Pancreas (tissue), 10 donors: ENCODE measurements around the gene NUDT16L1. TPM values are rescaled to one million over a fixed set of nuclear protein-coding genes. Genes with fewer than 3 reads are reported as not detected.

Experiments
- ATAC-seq, 4 donors: fragments of 200-7000 bp; cut with Tn5 transposase; one replicate each; pipeline versions ENCODE4 v1.8.0 to v1.9.1; 2020; ENCODE audit warnings: mild to moderate bottlenecking in 4 of 4, moderate library complexity in 4 of 4
- DNase-seq, 6 donors: peaks; one replicate each; pipeline ENCODE4 v3.0.0-alpha.2; 2020
- FAIRE-seq: peaks from 2 replicates; lab custom pipeline; 2012; peaks lifted over from hg19 to GRCh38; lab: Jason Lieb, UNC
- H3K27ac ChIP-seq, 4 donors: fragments of 200-600 bp; sonication (generic); 1 replicate in 3 of 4; 2 replicates in 1 of 4; pipeline versions ENCODE4 v1.5.0 to v1.8.0; 2020
- H3K27me3 ChIP-seq, 4 donors: fragments of 200-600 bp; one replicate each; pipeline ENCODE4 v1.8.0; 2021
- H3K36me3 ChIP-seq, 3 donors: fragments of 200-600 bp; sonication (generic) in 1 of 3; one replicate each; pipeline versions ENCODE4 v1.5.0 to v1.8.0; 2020 to 2021
- H3K4me1 ChIP-seq, 3 donors: fragments of 200-600 bp; one replicate each; pipeline ENCODE4 v1.8.0; 2021
- H3K4me3 ChIP-seq, 4 donors: fragments of 200-600 bp; sonication (generic) in 2 of 4; one replicate each; pipeline versions ENCODE4 v1.5.0 to v1.8.0; 2020 to 2021
- H3K9me3 ChIP-seq, 4 donors: fragments of 200-600 bp; one replicate each; pipeline ENCODE4 v1.8.0; 2021
- WGBS, 2 donors: extraction: QIAGEN DNeasy Blood & Tissue Kit; methylation state at CpG; one replicate each; pipeline ENCODE4 v1.1.7; 2013; 5-methylcytosine and 5-hydroxymethylcytosine counted together
- intact Hi-C, 3 donors: fragments of 100-400 bp; cut with DNase I; formaldehyde crosslinking; loops; one replicate each; pipeline versions ENCODE4 v1.11.1 to v1.14.2; 2022
- polyA plus RNA-seq, 2 donors: library from polyadenylated mRNA; stranded (reverse); fragments of 200-250 nt; gene quantifications; one replicate each; pipeline ENCODE4 v1.2.3, GENCODE V29; 2013
- total RNA-seq, 6 donors: library from RNA; stranded (reverse); fragmentation: NEBNext Ultra II Directional in 4 of 6; extraction: Animal tissue kit (Norgen Biotek cat#: 25700) in 4 of 6; gene quantifications; one replicate each; pipeline versions ENCODE4 v1.2.1 to v1.2.4, GENCODE V29; 2021 to 2023
- TF ChIP-seq, protein P1 (sequence below), 4 donors: fragments of 200-600 bp; sonication (generic) in 3 of 4; IDR thresholded peaks; one replicate each; pipeline versions ENCODE4 v1.5.0 to v1.8.0; 2021; ENCODE audit warnings: antibody characterized with exemption in 4 of 4
- donor health status: healthy with polysubstance abuse.
- donor health status: DM: no; HTN: no; CAD: no; lungs with moderate emphysema.
- donor health status: DM: no; HTN: no; CAD: no.
- donor health status: control.
- donor health status: control.
- donor health status: Bipolar disorder and iron deficiency.
- donor health status: DM: yes; HTN: yes; CAD: no.
- donor health status: DM: no; HTN: no; CAD: no.
- donor health status: DM: no; HTN: no; CAD: no.
- donor health status: DM: yes; HTN: yes; CAD: no.

The NUDT16L1 gene
- 10 to 100 TPM in 5 of 6 donors, 1 to 10 TPM in 1; 7.0 to 16.5 (median 12.8) TPM for total RNA-seq
- polyA plus RNA-seq = 10 to 100 TPM; 17.3 to 32.3 TPM

DNA sequence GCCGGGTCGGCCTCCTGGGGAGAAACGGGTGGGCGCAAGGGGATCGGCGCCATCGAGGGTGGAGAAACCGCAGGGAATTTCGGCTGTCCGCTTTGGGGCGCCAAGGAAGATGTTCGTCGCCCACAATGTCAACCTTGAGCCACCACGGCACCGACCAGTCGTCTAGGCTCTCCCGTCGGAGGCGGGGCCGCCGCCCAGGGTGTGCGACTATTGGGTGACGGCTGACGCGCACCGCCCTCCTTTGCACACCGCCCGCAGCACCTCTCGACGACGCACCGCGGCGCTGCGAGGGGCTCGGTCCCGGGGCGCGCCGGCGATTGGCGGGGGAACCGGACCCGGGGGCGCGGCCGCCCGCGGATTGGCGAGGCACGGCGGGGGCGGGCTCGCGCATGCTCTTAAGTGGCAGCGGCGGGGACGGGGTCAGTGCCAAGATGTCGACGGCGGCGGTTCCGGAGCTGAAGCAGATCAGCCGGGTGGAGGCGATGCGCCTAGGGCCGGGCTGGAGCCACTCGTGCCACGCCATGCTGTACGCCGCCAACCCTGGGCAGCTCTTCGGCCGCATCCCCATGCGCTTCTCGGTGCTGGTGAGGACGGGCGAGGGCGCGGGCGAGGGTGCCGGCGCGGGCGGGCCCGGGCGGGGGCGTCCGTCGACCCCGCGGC, at the start of gene NUDT16L1:
NUDT16L1 (plus strand) TSS at position 267 of the 660 bp plus-strand sequence; CDS start at position 432, 165 bp downstream.
- Histone ChIP-seq H3K4me3 (peak within 1 kb of the TSS; percentile 88 to 99 (median 96)), H3K9me3 (no peaks in the 10 kb centered on the region), H3K27ac (peak within 1 kb of the TSS; percentile 64 to 94 (median 84)), H3K36me3 (peaks cover 0 to 16% (median 0%) of the 10 kb centered on the region in 3 donors), H3K4me1 (peaks cover 0 to 7% (median 0%) of the 10 kb centered on the region in 3 donors), H3K27me3 (no peaks in the 10 kb centered on the region)
- intact Hi-C loops = no loop called here
- FAIRE-seq (no peak), ATAC-seq (peak; percentile 91 to 94 (median 92)), DNase-seq (peak; percentile 95 to 99 (median 97))
- TF ChIP-seq, protein P1, sequence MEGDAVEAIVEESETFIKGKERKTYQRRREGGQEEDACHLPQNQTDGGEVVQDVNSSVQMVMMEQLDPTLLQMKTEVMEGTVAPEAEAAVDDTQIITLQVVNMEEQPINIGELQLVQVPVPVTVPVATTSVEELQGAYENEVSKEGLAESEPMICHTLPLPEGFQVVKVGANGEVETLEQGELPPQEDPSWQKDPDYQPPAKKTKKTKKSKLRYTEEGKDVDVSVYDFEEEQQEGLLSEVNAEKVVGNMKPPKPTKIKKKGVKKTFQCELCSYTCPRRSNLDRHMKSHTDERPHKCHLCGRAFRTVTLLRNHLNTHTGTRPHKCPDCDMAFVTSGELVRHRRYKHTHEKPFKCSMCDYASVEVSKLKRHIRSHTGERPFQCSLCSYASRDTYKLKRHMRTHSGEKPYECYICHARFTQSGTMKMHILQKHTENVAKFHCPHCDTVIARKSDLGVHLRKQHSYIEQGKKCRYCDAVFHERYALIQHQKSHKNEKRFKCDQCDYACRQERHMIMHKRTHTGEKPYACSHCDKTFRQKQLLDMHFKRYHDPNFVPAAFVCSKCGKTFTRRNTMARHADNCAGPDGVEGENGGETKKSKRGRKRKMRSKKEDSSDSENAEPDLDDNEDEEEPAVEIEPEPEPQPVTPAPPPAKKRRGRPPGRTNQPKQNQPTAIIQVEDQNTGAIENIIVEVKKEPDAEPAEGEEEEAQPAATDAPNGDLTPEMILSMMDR (IDR thresholded peaks at IDR 0.05) = no peak
- 0% methylated on average over 60 to 91 of the region's 91 CpGs for WGBS, 2 donors

DNA sequence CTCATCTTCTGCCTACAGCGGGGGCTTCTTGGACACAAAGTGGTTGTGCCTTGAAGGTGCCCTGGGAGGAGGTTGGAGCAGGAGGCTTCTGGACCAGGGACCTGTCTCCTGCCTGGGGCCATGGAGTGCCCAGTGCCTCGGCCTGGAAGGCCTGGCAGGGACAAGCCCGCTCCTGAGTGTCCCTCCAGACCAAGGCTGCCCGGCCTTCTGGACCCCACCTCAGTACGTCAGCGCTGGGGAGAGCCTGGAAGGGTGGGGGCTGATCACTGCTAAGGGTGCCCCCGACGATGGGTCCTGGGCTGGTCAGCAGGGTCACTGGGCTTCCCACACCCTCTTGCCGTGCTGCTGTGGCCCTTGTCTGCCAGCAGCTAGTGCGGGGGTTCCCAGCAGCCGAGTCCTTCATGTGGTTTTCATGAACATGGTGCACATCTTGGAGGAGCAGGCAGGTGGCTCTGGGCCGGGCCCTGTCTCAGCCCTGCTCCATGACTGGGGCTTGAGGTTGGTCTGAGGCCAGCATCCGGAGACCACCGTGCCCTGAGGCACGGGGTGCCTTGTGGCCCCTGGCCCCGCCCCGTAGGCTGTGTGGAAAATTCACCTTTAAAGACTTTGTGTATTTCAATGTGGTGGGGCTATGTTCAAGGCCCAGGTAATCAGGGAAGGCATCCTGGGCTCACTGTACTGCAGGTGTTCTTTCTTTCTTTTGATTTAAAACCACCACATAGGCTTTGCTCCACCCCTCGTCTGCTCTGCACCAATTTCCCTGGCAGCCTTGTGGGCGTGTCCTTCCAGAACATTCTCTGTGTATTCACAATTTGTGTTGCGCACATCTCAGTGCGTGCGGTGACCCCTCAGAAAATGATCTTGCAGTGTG, 46.4 kb upstream of the NUDT16L1 start:
- DNase-seq = no peak
- Histone ChIP-seq H3K4me1 (no peaks in the 10 kb centered on the region), H3K9me3 (no peaks in the 10 kb centered on the region), H3K4me3 (no peak overlapping the region), H3K27ac (no peak overlapping the region), H3K36me3 (peaks cover 0 to 8% (median 0%) of the 10 kb centered on the region in 3 donors), H3K27me3 (no peaks in the 10 kb centered on the region)
- TF ChIP-seq, protein P1 (IDR thresholded peaks at IDR 0.05) = no peak
- intact Hi-C loops = no loop called here
- no peak for ATAC-seq
- 95 to 96% methylated on average over 21 to 22 of the region's 22 CpGs for WGBS, 2 donors
- no peak for FAIRE-seq

DNA sequence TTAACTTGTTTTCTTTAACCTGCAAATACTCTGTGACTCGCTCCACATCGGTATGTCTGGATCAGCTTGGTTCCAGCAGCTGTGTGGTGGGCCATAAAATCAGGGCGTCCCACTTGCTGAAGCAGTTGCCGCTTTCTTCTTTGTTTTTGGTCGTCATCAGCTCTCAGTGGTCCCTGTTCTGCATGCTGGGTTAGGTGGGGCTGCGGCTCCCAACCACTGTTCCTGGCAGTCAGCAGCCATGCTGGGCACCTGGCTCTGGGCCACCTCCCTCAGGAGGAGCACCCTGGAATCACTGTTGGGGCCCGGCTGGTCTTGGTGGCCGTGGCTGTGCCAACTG, 45.8 kb upstream of the NUDT16L1 start:
- Histone ChIP-seq H3K27me3 (no peaks in the 10 kb centered on the region), H3K9me3 (no peaks in the 10 kb centered on the region), H3K27ac (no peak overlapping the region), H3K4me1 (peaks cover 0 to under 1% (median under 1%) of the 10 kb centered on the region in 3 donors), H3K36me3 (peaks cover 0 to 12% (median 0%) of the 10 kb centered on the region in 3 donors), H3K4me3 (no peak overlapping the region)
- ATAC-seq (no peak), DNase-seq (no peak), FAIRE-seq (no peak)
- 95 to 97% methylated on average over 8 of the region's 8 CpGs for WGBS, 2 donors
- TF ChIP-seq, protein P1 (IDR thresholded peaks at IDR 0.05) = no peak
- intact Hi-C loops = no loop called here

DNA sequence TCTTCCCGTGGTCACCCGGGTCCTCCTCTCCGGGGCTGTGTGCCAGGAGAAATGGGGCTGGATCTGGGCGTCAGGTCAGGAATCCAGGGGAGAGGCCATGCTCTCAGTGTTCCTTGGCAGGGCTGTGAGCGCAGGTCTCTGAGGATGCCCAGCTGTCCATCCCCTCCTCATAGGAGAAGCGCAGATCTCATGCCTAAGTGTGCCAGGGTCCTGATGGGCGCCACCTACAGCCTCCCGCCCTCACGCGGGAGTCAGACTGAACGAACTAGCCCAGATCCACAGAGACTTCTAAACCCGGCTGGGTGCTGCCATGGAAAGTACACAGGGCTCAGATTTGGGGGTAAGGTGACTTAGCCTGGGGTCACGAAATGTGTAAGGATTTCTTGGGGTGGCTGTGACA, 44.4 kb upstream of the NUDT16L1 start:
- FAIRE-seq = no peak
- Histone ChIP-seq H3K27me3 (no peaks in the 10 kb centered on the region), H3K36me3 (peaks cover 0 to 15% (median 0%) of the 10 kb centered on the region in 3 donors)

More for the DNA sequence above, 44.4 kb upstream of the NUDT16L1 start:
- 95 to 98% methylated on average over 13 of the region's 13 CpGs for WGBS, 2 donors
- DNase-seq (no peak), ATAC-seq (no peak)
- TF ChIP-seq, protein P1 (IDR thresholded peaks at IDR 0.05) = no peak
- Histone ChIP-seq H3K9me3 (no peaks in the 10 kb centered on the region), H3K4me1 (peaks cover 9 to 14% (median 13%) of the 10 kb centered on the region in 3 donors), H3K4me3 (no peak overlapping the region), H3K27ac (no peak overlapping the region)
- intact Hi-C loops = no loop called here
